HepG2 (cell line): Measurements from ENCODE around the gene LNX2. TPM values are rescaled to one million over a fixed set of nuclear protein-coding genes. Genes with fewer than 3 reads are reported as not detected.

ENCODE experiments used
- ATAC-seq: fragments of 200-7000 bp; cut with Tn5 transposase; 3 replicates; pipeline ENCODE4 v1.9.1; 2020; ENCODE audit warnings: mild to moderate bottlenecking, moderate library complexity
- BruUV-seq: library from RNA; stranded (reverse); fragments of 400-500 nt; replicated peaks from 2 replicates; lab custom pipeline; 2021; lab: Mats Ljungman, UMichigan
- CTCF ChIA-PET: fragments of 300-600 bp; formaldehyde crosslinking; extraction: SDS; loops from one replicate; lab custom pipeline; 2021; ENCODE audit warnings: low total read pairs, inconsistent platforms, low intra/inter-chr PET ratio; lab: Yijun Ruan, JAX
- POLR2A ChIA-PET: fragments of 350-600 bp; sonication (Branson Sonifier 250); formaldehyde crosslinking; loops from one replicate; lab custom pipeline; 2020; ENCODE audit warnings: antibody characterized with exemption, inconsistent platforms; lab: Yijun Ruan, JAX
- DNase-seq: peaks from one replicate; pipeline ENCODE4 v3.0.0-alpha.2; 2015; ENCODE audit warnings: low spot score
- FAIRE-seq: peaks from 3 replicates; lab custom pipeline; 2011; peaks lifted over from hg19 to GRCh38; lab: Jason Lieb, UNC
- H2AFZ ChIP-seq: one replicate; pipeline ENCODE4 v1.6.1; 2011; ENCODE audit warnings: low read length, inconsistent platforms
- H3K27ac ChIP-seq: fragments of 300-600 bp; 3 replicates; pipeline ENCODE4 v1.8.0; 2011; ENCODE audit warnings: mixed run types, mild to moderate bottlenecking, mixed read lengths, low read length, inconsistent platforms; ENCODE audit not compliant: insufficient read depth; ENCODE audit errors: extremely low read length
- H3K27me3 ChIP-seq, 2 experiments: fragments of 200-600 bp in 1 of 2; 2 replicates in 1 of 2; 3 replicates in 1 of 2; pipeline versions ENCODE4 v1.6.0 to v1.8.0; 2011; ENCODE audit warnings: low read length in 2 of 2, mild to moderate bottlenecking in 2 of 2, moderate library complexity in 2 of 2, inconsistent platforms in 1 of 2; ENCODE audit not compliant: insufficient read depth in 2 of 2, control insufficient read depth in 1 of 2
- H3K36me3 ChIP-seq, 2 experiments: fragments of 200-600 bp in 1 of 2; replicated peaks in 1 of 2; 2 replicates in 1 of 2; 3 replicates in 1 of 2; pipeline versions ENCODE4 v1.5.1 to v1.8.0; 2011; ENCODE audit warnings: low read length in 2 of 2, inconsistent platforms in 1 of 2; ENCODE audit not compliant: insufficient read depth in 2 of 2, control insufficient read depth in 1 of 2
- H3K4me1 ChIP-seq: 2 replicates; pipeline ENCODE4 v1.5.1; 2012; ENCODE audit warnings: low read length, inconsistent platforms; ENCODE audit not compliant: insufficient read depth
- H3K4me2 ChIP-seq: 2 replicates; pipeline ENCODE4 v1.6.0; 2011; ENCODE audit warnings: low read depth, low read length, inconsistent platforms
- H3K4me3 ChIP-seq, 3 experiments: fragments of 200-600 bp in 1 of 3; sonication (generic), shearing (Covaris generic) in 1 of 3; replicated peaks in 1 of 3; 2 replicates each; pipeline ENCODE4 v1.5.1; 2011 to 2016; ENCODE audit warnings: low read length in 3 of 3, inconsistent platforms in 2 of 3, low read depth in 2 of 3, mild to moderate bottlenecking in 2 of 3, control low read depth in 1 of 3, mixed read lengths in 1 of 3; ENCODE audit not compliant: insufficient read depth in 1 of 3
- H3K79me2 ChIP-seq: one replicate; pipeline ENCODE4 v1.6.1; 2011; ENCODE audit warnings: low read length, inconsistent platforms; ENCODE audit not compliant: insufficient read depth
- H3K9ac ChIP-seq: 2 replicates; pipeline ENCODE4 v1.6.0; 2011; ENCODE audit warnings: mild to moderate bottlenecking, low read depth, low read length, inconsistent platforms; ENCODE audit not compliant: insufficient read depth
- H3K9me3 ChIP-seq: 2 replicates; pipeline ENCODE4 v1.5.1; 2012; ENCODE audit warnings: mild to moderate bottlenecking, low read length
- H4K20me1 ChIP-seq: 2 replicates; pipeline ENCODE4 v1.6.0; 2011; ENCODE audit warnings: inconsistent platforms, mild to moderate bottlenecking, low read length, moderate library complexity; ENCODE audit not compliant: insufficient read depth
- BCL3 ChIP-seq: sonication (generic); formaldehyde crosslinking; IDR thresholded peaks from 2 replicates; pipeline ENCODE4 v1.5.1; 2020; ENCODE audit warnings: mild to moderate bottlenecking, missing genetic modification reagents, moderate library complexity
- ETS1 ChIP-seq: sonication (generic); formaldehyde crosslinking; IDR thresholded peaks from 2 replicates; pipeline ENCODE4 v1.4.0; 2020; ENCODE audit warnings: missing genetic modification reagents
- HNRNPLL ChIP-seq: fragments of 200-400 bp; formaldehyde crosslinking; IDR thresholded peaks from 2 replicates; pipeline ENCODE4 v1.6.1; 2017; ENCODE audit warnings: mild to moderate bottlenecking, low read depth, low read length; ENCODE audit not compliant: poor library complexity, severe bottlenecking
- RBM22 ChIP-seq: fragments of 200-400 bp; formaldehyde crosslinking; optimal IDR thresholded peaks from 2 replicates; pipeline ENCODE3; 2017; ENCODE audit warnings: mild to moderate bottlenecking, low read length, moderate library complexity
- USF2 ChIP-seq, 2 experiments: sonication (generic) in 1 of 2; formaldehyde crosslinking in 1 of 2; IDR thresholded peaks; 2 replicates each; pipeline versions ENCODE4 v1.5.1 to v1.6.1; 2011 to 2020; ENCODE audit warnings: borderline replicate concordance in 1 of 2, low read depth in 1 of 2, low read length in 1 of 2, mild to moderate bottlenecking in 1 of 2, missing genetic modification reagents in 1 of 2, moderate library complexity in 1 of 2
- ZKSCAN1 ChIP-seq: fragments of 150-350 bp; IDR thresholded peaks from 2 replicates; pipeline ENCODE4 v1.6.1; 2014; ENCODE audit warnings: low read length
- ZNF615 ChIP-seq: sonication (generic); formaldehyde crosslinking; IDR thresholded peaks from 2 replicates; pipeline ENCODE4 v1.5.0; 2020; ENCODE audit warnings: mild to moderate bottlenecking, missing genetic modification reagents, borderline replicate concordance
- WGBS: methylation state at CpG from one replicate; pipeline ENCODE4 v1.1.6; 2017; ENCODE audit warnings: low lambda C conversion rate; 5-methylcytosine and 5-hydroxymethylcytosine counted together
- in situ Hi-C: cut with HindIII; loops from 2 replicates; pipeline ENCODE4 v1.10.0; 2017; ENCODE audit warnings: low pct_unique_long_range_greater_than_20kb; ENCODE audit not compliant: extremely low pct_ligation_motif_present
- intact Hi-C: fragments of 100-400 bp; cut with micrococcal nuclease; formaldehyde crosslinking; loops from one replicate; pipeline ENCODE4 v1.10.0; 2022; ENCODE audit not compliant: unreplicated experiment
- polyA plus RNA-seq, 8 experiments: library from polyadenylated mRNA; depleted of rRNA in 3 of 8; stranded (reverse) in 7 of 8; unstranded in 1 of 8; fragments of >200 nt; fragmentation: Illumina TruSeq in 4 of 8; extraction: Trizol in 4 of 8; gene quantifications; 2 replicates each; pipeline versions ENCODE4 v1.2.1 to v1.2.3, GENCODE V29; 2011 to 2016; ENCODE audit warnings: low read depth in 4 of 8, missing spikeins in 1 of 8, mixed read lengths in 1 of 8; ENCODE audit not compliant: insufficient read depth in 1 of 8
- total RNA-seq, 5 experiments: library from RNA; depleted of rRNA; stranded (reverse); fragments of >200 nt; fragmentation: Illumina TruSeq; extraction: Trizol; gene quantifications; 2 replicates each; pipeline ENCODE4 v1.2.3, GENCODE V29; 2016; ENCODE audit warnings: low read depth in 1 of 5
- TF ChIP-seq, protein P1 (sequence below): sonication (generic); formaldehyde crosslinking; IDR thresholded peaks from 2 replicates; pipeline ENCODE4 v1.4.0; 2020; ENCODE audit warnings: missing genetic modification reagents, borderline replicate concordance

LNX2 gene
- total and polyA plus RNA-seq, 2 of the 13 experiments (the other 11 are each of a cell fraction or from before 2014, with no cell fraction given) = 9.2 to 9.7 TPM

- CTCF ChIA-PET = no interaction called here
- no peaks in the 10 kb centered on the region for H4K20me1 ChIP-seq
- no TSS peak for BruUV-seq
- POLR2A ChIA-PET = no interaction called here
- no peak overlapping the region for H2AFZ ChIP-seq
- H3K27me3 ChIP-seq = no peaks in the 10 kb centered on the region
- H3K4me1 ChIP-seq = no peaks in the 10 kb centered on the region
- in situ Hi-C loops (no loop called here), intact Hi-C loops (no loop called here)
- DNase-seq = no peak
- TF ChIP-seq ETS1 (CRISPR knock-in tag) (no peak), BCL3 (CRISPR knock-in tag) (no peak), HNRNPLL (no peak), USF2 (IDR thresholded peaks at IDR 0.05; ENCODE audit: low read depth, low read length) (no peak), USF2 (CRISPR knock-in tag; IDR thresholded peaks at IDR 0.05; ENCODE audit: borderline replicate concordance) (no peak), ZKSCAN1 (no peak), RBM22 (no peak), ZNF615 (CRISPR knock-in tag) (no peak)
- TF ChIP-seq, protein P1, sequence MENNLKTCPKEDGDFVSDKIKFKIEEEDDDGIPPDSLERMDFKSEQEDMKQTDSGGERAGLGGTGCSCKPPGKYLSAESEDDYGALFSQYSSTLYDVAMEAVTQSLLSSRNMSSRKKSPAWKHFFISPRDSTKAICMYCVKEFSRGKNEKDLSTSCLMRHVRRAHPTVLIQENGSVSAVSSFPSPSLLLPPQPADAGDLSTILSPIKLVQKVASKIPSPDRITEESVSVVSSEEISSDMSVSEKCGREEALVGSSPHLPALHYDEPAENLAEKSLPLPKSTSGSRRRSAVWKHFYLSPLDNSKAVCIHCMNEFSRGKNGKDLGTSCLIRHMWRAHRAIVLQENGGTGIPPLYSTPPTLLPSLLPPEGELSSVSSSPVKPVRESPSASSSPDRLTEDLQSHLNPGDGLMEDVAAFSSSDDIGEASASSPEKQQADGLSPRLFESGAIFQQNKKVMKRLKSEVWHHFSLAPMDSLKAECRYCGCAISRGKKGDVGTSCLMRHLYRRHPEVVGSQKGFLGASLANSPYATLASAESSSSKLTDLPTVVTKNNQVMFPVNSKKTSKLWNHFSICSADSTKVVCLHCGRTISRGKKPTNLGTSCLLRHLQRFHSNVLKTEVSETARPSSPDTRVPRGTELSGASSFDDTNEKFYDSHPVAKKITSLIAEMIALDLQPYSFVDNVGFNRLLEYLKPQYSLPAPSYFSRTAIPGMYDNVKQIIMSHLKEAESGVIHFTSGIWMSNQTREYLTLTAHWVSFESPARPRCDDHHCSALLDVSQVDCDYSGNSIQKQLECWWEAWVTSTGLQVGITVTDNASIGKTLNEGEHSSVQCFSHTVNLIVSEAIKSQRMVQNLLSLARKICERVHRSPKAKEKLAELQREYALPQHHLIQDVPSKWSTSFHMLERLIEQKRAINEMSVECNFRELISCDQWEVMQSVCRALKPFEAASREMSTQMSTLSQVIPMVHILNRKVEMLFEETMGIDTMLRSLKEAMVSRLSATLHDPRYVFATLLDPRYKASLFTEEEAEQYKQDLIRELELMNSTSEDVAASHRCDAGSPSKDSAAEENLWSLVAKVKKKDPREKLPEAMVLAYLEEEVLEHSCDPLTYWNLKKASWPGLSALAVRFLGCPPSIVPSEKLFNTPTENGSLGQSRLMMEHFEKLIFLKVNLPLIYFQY (CRISPR knock-in tag) = no peak
- no peak overlapping the region for H3K27ac ChIP-seq
- no peak overlapping the region for H3K4me2 ChIP-seq
- no peak for FAIRE-seq
- no peak for ATAC-seq
- no peaks in the 10 kb centered on the region for H3K79me2 ChIP-seq
- H3K36me3 ChIP-seq = peaks cover 9 to 40% of the 10 kb centered on the region in 2 experiments
- WGBS = 94% methylated on average over 8 of the region's 8 CpGs
- H3K4me3 ChIP-seq = no peak overlapping the region
- no peaks in the 10 kb centered on the region for H3K9me3 ChIP-seq
- no peak overlapping the region for H3K9ac ChIP-seq
Measured at GRCh38 chr13:27549406-27549981, 70.8 kb downstream of the LNX2 start.
